Activated T-helper 1 cell treated with anti-CD3 and anti-CD28 coated beads, Interleukin-12 subunit alpha, Interleukin-12 subunit beta, Interleukin-2, Interleukin-4 antibody, amounts not matched to agents 30 ng/mL and 10 ng/mL and 1 ng/mL, durations not matched to agents 14 hours and 24 hours and 36 hours (primary cell): ENCODE results near the gene NFATC4. TPM values are rescaled to one million over a fixed set of nuclear protein-coding genes. Genes with fewer than 3 reads are reported as not detected.
A peak's percentile ranks its signal among the peaks of the same experiment; 100 is the strongest.

Experiments used
- DNase-seq: peaks from one replicate; pipeline ENCODE4 v3.0.0; 2021; ENCODE audit warnings: low spot score
- H3K27ac Mint-ChIP-seq: one replicate; pipeline ENCODE4 v1.8.0; 2021; ENCODE audit warnings: mild to moderate bottlenecking, mixed read lengths
- H3K27me3 Mint-ChIP-seq: one replicate; pipeline ENCODE4 v1.8.0; 2022; ENCODE audit warnings: mild to moderate bottlenecking, moderate library complexity, mixed read lengths; ENCODE audit not compliant: insufficient read depth
- H3K36me3 Mint-ChIP-seq: one replicate; pipeline ENCODE4 v1.8.0; 2021; ENCODE audit warnings: low read depth, mixed read lengths
- H3K4me1 Mint-ChIP-seq: one replicate; pipeline ENCODE4 v1.8.0; 2021; ENCODE audit warnings: low read depth, mixed read lengths
- H3K4me3 Mint-ChIP-seq: one replicate; pipeline ENCODE4 v1.8.0; 2021; ENCODE audit warnings: mild to moderate bottlenecking, moderate library complexity, mixed read lengths
- H3K9me3 Mint-ChIP-seq: one replicate; pipeline ENCODE4 v1.8.0; 2021; ENCODE audit warnings: mixed read lengths
- intact Hi-C: fragments of 100-400 bp; cut with micrococcal nuclease; formaldehyde crosslinking; loops from one replicate; pipeline ENCODE4 v1.15.1; 2024
- total RNA-seq: library from RNA; stranded (reverse); gene quantifications from 2 replicates; pipeline ENCODE4 v1.2.3, GENCODE V29; 2022

NFATC4 gene
- total RNA-seq, 1 donor from 2014 or later, result not detected

DNA sequence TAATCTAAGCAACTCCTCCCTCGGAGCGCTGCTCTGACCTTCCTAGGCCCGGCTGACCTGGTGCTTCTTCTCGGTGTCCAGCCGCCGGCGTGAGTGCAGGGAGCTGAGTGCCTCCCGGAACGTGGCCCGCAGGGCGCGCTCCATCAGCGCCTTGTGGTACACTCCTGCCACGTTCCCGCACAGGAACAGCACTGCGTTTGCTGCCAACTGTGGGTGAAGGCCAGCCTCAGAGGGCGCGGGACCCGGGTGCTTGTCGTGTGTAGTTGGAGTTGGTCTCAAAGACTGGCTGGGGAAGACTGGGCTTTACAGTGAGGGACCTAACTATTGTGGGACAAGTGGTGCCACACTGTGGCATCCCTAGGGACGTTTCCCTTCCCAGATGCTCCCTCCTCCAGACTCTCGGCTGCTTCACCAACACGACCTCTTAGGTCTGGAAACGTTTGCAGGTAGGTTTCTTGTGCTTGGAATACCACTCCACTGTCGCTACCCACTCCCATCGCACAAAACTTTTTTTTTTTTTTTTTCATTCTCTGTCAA lies 36.2 kb upstream of the NFATC4 start:
- Mint-ChIP-seq H3K4me1 (peaks cover 63% of the 10 kb centered on the region), H3K4me3 (peak overlapping the region; percentile 80), H3K36me3 (peaks cover 12% of the 10 kb centered on the region), H3K27me3 (peaks cover 32% of the 10 kb centered on the region), H3K9me3 (no peaks in the 10 kb centered on the region), H3K27ac (peak overlapping the region; percentile 27)
- DNase-seq, result no peak
- intact Hi-C loops, result loop anchor here (1.0 to 10.0 kb wide), 5 partner anchors 19 to 343 kb away; partner anchors contain the start of genes RABGGTA and TINF2

DNA sequence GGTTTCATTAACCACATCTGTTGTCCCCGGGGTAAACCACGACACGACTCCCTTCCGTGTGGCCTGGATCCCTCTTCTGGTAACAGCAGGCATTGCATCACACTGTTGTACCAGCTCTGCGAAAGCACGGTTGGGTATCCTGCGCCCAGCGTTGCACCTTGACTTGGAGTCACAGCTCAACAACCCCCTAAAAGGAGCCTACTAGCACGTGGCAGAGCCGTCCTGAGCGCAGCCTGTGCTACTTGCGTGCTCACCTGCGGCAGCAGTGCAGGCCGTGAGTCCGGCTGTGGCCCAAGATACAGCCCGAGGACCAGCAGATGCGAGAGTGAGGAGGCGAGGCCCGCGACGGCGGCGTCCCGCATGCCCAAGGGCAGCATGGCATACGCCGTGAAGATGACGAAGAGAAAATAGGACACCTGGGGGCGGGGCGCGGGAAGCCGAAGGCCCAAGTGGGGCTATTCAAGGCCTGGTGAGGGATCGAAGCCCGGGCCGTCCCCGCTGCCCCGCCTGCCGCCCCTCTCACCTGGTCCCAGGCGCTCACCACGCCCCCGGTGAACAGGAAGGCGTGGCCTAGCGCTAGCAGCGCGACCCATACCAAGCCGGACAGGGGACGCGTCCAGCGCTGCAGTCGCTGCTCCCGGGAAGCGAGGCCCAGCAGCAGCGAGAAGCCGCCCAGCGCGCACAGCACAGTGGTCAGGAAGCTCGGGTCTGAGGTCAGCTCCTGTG lies 35.6 kb upstream of the NFATC4 start:
- Mint-ChIP-seq H3K36me3 (peaks cover 17% of the 10 kb centered on the region), H3K27ac (peak overlapping the region; percentile 27), H3K4me3 (peak overlapping the region; percentile 80), H3K9me3 (no peaks in the 10 kb centered on the region), H3K4me1 (peaks cover 58% of the 10 kb centered on the region), H3K27me3 (peaks cover 29% of the 10 kb centered on the region)
- DNase-seq, result peak; percentile 79
- intact Hi-C loops, result loop anchor here (1.0 to 10.0 kb wide), 5 partner anchors 20 to 342 kb away; partner anchors contain the start of genes RABGGTA and TINF2

DNA sequence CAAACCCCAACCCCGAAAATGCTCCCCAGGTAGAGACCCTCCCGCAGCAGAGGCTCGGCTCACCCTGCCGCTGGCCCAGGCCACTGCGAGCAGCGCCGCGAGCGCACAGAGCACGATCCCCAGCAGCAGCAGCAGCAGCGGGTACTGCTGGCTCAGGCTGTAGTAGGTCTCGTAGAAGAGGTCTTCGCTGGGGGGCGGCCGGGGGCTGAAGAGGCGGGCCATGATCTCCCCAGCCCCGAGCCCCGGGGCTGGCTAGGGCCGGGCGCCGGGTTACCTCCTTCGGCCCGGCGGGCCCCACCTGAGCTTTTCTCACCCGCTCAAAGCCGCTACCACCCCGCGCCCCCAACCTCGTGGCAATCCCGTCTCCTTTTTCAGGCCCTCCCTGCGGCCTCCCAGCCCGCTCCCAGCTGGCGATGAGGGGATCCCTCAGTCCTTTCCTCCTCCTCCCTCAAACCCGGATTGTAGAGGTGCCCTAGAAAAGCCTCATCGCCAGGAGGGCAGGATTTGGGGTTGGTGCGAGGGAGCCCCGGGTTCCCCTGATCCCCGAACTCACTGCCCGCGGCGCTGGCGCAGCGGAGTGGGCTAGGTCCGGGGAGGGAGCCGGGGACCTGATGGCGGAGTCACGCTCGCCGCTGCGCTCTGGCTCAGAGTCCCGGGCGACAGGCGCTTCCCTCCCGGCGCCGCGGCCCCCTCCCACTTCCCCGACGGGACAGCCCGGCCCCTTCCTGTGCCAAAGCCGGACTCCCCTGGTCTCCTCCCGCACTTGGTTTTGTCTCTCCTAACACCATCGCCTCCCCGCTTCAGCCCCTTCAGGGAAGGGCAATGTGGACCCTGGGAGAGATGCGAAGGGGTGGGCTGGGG lies 33.3 kb upstream of the NFATC4 start, which contains the start of gene ADCY4:
ADCY4 (minus strand) TSS at position 641 of the 861 bp plus-strand sequence; CDS start at position 222, 419 bp downstream.
- H3K27me3 Mint-ChIP-seq, result peaks cover 29% of the 10 kb centered on the region
- peak within 1 kb of the TSS; percentile 56 for H3K4me3 Mint-ChIP-seq
- no peak within 1 kb of the TSS for H3K27ac Mint-ChIP-seq
- peaks cover 26% of the 10 kb centered on the region for H3K36me3 Mint-ChIP-seq
- DNase-seq, result no peak
- H3K4me1 Mint-ChIP-seq, result peaks cover 49% of the 10 kb centered on the region
- H3K9me3 Mint-ChIP-seq, result no peaks in the 10 kb centered on the region
- intact Hi-C loops, result loop anchor here (10.0 kb wide), 1 partner anchor 340 kb away; no protein-coding TSS in a partner anchor

DNA sequence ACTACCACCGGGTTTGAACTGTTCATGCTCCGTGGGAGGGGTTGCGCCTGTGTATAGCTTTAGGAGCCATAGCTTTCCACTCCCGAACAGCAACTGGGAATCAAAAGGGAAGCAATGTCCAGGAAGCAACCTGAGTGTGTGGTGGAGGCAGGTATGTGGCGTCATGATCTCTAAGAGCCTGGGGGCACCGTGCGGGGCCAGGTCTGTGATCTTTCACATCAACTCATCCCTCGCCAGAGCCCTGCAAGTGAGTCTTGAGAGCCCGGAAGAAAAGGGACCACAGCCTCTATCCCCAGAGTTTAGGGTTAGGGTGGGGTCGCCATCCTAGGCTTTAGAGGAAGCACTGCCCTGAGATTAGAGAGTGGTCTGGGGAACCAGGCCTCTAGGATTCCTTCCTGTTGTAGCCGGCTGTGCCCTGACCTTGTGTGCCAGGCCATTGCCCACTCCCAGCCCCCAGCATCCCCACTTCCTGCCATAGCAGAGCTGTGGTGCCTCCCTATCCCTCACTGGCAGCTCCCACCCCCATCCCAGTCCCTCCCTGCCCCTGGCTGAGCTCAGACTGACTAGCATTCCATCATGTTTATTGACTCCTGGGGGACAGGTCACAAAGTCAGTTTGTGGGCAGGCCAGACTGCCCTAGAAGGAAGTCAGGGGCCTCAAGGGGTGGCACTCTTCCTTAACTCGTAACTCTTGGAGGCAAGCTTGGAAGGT lies 32.4 kb upstream of the NFATC4 start:
- Mint-ChIP-seq H3K36me3 (peaks cover 26% of the 10 kb centered on the region), H3K4me1 (peaks cover 46% of the 10 kb centered on the region), H3K9me3 (no peaks in the 10 kb centered on the region), H3K27me3 (peaks cover 23% of the 10 kb centered on the region), H3K4me3 (peak overlapping the region; percentile 55), H3K27ac (no peak overlapping the region)
- DNase-seq, result no peak
- intact Hi-C loops, result loop anchor here (10.0 kb wide), 1 partner anchor 339 kb away; no protein-coding TSS in a partner anchor

DNA sequence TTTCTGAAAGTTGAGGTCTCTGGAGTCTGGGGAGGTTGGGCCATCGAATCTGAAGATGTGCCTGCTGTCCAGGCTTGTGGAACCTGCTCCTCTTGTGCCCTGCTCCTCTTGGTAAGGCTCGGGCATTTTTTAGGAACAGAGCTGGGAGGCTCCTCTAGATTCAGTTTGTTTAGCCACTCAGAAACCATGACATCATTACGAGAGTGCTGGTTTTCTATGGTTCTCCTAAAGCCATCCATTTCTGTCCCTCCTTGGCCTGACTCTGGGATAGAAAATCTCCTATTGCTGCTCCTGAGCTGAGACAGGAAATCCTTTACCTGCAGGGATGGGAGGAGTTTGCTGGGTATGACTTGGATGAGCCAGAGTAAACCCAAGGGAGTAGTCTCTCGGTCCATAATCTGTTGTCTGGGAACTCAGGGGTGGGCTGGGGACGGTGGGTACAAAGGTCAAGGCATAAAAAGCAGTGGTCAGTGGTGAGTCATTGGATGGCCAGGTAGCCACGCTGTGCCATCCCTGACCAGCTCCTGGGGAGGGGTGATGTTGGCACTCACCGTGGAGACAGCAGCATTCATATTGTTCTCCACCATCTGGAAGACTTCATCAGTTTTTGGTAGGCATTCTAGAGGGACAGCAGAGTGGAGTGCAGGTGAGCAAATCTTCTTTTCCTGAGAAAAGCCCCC lies 30.7 kb upstream of the NFATC4 start:
- DNase-seq, result no peak
- Mint-ChIP-seq H3K27me3 (peaks cover 21% of the 10 kb centered on the region), H3K27ac (no peak overlapping the region), H3K4me1 (peaks cover 37% of the 10 kb centered on the region), H3K9me3 (no peaks in the 10 kb centered on the region), H3K36me3 (peaks cover 26% of the 10 kb centered on the region), H3K4me3 (peak overlapping the region; percentile 91)
- intact Hi-C loops, result loop anchor here (10.0 kb wide), 1 partner anchor 338 kb away; no protein-coding TSS in a partner anchor

- peaks cover 28% of the 10 kb centered on the region for H3K36me3 Mint-ChIP-seq
- DNase-seq, result no peak
- no peaks in the 10 kb centered on the region for H3K9me3 Mint-ChIP-seq
- intact Hi-C loops, result loop anchor here (10.0 kb wide), 1 partner anchor 337 kb away; no protein-coding TSS in a partner anchor
- H3K4me3 Mint-ChIP-seq, result peak overlapping the region; percentile 91
- H3K27me3 Mint-ChIP-seq, result peaks cover 22% of the 10 kb centered on the region
- H3K4me1 Mint-ChIP-seq, result peaks cover 32% of the 10 kb centered on the region
- no peak overlapping the region for H3K27ac Mint-ChIP-seq
These were observed 30.2 kb upstream of the NFATC4 start for GRCh38 chr14:24337824-24338175.

DNA sequence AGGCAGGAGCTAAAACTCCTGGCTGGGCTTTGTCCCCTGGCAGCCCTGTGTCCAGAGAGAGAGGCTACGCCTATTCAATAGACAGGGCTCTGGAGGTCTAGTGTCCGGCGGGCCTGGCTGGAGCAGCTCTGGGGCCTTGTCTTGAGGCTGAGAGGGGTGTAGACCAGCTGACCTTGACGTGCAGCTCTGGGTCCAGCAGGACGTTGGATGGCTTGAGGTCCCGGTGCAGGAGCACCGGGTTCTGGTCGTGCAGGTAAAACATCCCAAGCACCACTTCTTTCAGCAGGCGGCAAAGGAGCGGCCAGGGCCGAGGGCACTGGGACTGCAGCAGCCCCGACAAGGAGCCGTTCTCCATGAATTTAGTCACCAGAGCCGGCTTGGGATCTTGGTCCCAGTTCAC lies 29.1 kb upstream of the NFATC4 start:
- H3K27me3 Mint-ChIP-seq, result peaks cover 19% of the 10 kb centered on the region
- peaks cover 30% of the 10 kb centered on the region for H3K4me1 Mint-ChIP-seq
- intact Hi-C loops, result loop anchor here (10.0 kb wide), 1 partner anchor 336 kb away; no protein-coding TSS in a partner anchor
- H3K4me3 Mint-ChIP-seq, result peak overlapping the region; percentile 91
- H3K36me3 Mint-ChIP-seq, result peaks cover 28% of the 10 kb centered on the region
- no peaks in the 10 kb centered on the region for H3K9me3 Mint-ChIP-seq
- DNase-seq, result no peak
- no peak overlapping the region for H3K27ac Mint-ChIP-seq

GRCh38 chr14:24339284-24340151 lies 28.5 kb upstream of the NFATC4 start, which contains the start of gene RIPK3:
Gene RIPK3, minus strand, starts transcription at chr14:24339991. Its CDS starts 165 bp downstream, at chr14:24339826.
- peaks cover 30% of the 10 kb centered on the region for H3K4me1 Mint-ChIP-seq

GRCh38 chr14:24340606-24341005 lies 27.4 kb upstream of the NFATC4 start:
- H3K4me1 Mint-ChIP-seq, result peaks cover 22% of the 10 kb centered on the region
- H3K9me3 Mint-ChIP-seq, result no peaks in the 10 kb centered on the region
- DNase-seq, result no peak
- H3K27ac Mint-ChIP-seq, result no peak overlapping the region
- peak overlapping the region; percentile 91 for H3K4me3 Mint-ChIP-seq
- intact Hi-C loops, result no loop called here
- H3K36me3 Mint-ChIP-seq, result peaks cover 23% of the 10 kb centered on the region
- peaks cover 13% of the 10 kb centered on the region for H3K27me3 Mint-ChIP-seq

More at GRCh38 chr14:24339284-24340151, 28.5 kb upstream of the NFATC4 start, which contains the start of gene RIPK3:
- peak; percentile 67 for DNase-seq
- Mint-ChIP-seq H3K4me3 (peak within 1 kb of the TSS; percentile 91), H3K36me3 (peaks cover 28% of the 10 kb centered on the region), H3K27me3 (peaks cover 16% of the 10 kb centered on the region), H3K27ac (peak within 1 kb of the TSS; percentile 77), H3K9me3 (no peaks in the 10 kb centered on the region)
- intact Hi-C loops, result loop anchor here (10.0 kb wide), 1 partner anchor 335 kb away; no protein-coding TSS in a partner anchor

- Mint-ChIP-seq H3K4me3 (no peak overlapping the region), H3K4me1 (peaks cover 15% of the 10 kb centered on the region), H3K36me3 (peaks cover 6% of the 10 kb centered on the region), H3K27me3 (peaks cover 14% of the 10 kb centered on the region), H3K27ac (no peak overlapping the region), H3K9me3 (no peaks in the 10 kb centered on the region)
- DNase-seq, result no peak
- intact Hi-C loops, result no loop called here
These were observed 25.1 kb upstream of the NFATC4 start for GRCh38 chr14:24342889-24343288.
